22Rv1 (cell line): ENCODE measurements around the gene CLCF1.

Source experiments
- ZFX ChIP-seq: fragments of 450-650 bp; IDR thresholded peaks from 2 replicates; pipeline ENCODE4 v1.6.1; 2017; ENCODE audit warnings: antibody characterized with exemption, borderline replicate concordance
- TF ChIP-seq, protein P1 (sequence below): fragments of 450-650 bp; IDR thresholded peaks from 2 replicates; pipeline ENCODE4 v1.5.1; 2017; ENCODE audit warnings: mild to moderate bottlenecking

DNA sequence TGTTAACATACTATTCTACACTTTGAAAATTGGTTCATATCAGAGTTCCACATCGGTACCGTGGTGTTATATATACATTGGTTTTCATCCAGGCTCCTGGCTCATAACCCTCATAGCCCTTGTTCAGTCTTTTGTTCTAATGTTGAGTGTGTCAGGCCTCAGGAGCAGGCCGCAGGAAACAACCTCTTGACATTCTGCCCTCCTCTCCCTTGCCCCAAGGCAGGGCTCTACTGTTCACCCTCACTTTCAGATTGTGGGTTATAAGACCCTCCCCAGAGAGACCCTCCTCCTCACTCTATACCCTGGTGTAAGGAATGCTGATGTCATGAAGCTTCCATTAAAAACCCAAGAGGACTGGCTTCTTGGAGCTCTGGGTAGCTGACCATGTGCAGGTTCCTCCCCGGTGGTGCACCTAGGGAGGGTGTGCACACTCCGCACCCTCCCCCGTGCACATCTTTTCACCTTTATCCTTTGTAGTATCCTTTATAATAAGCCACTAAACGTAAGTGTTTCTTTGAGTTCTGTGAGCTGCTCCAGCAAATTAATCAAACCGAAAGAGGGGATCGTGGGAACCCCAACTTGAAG lies 58.0 kb downstream of the CLCF1 start:
- TF ChIP-seq, protein P1, sequence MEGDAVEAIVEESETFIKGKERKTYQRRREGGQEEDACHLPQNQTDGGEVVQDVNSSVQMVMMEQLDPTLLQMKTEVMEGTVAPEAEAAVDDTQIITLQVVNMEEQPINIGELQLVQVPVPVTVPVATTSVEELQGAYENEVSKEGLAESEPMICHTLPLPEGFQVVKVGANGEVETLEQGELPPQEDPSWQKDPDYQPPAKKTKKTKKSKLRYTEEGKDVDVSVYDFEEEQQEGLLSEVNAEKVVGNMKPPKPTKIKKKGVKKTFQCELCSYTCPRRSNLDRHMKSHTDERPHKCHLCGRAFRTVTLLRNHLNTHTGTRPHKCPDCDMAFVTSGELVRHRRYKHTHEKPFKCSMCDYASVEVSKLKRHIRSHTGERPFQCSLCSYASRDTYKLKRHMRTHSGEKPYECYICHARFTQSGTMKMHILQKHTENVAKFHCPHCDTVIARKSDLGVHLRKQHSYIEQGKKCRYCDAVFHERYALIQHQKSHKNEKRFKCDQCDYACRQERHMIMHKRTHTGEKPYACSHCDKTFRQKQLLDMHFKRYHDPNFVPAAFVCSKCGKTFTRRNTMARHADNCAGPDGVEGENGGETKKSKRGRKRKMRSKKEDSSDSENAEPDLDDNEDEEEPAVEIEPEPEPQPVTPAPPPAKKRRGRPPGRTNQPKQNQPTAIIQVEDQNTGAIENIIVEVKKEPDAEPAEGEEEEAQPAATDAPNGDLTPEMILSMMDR = no peak
- TF ChIP-seq ZFX = no peak
